Stimulated activated CD4-positive, alpha-beta T cell treated with anti-CD3 and anti-CD28 coated beads, TNF-alpha, amount 100 ng/mL, for 48 hours (primary cell): Measurements from ENCODE around the gene DMPK.

Experiments used
- DNase-seq, 3 donors: peaks; one replicate each; pipeline ENCODE4 v3.0.0-alpha.2; 2020; ENCODE audit warnings: low read depth in 3 of 3

The DMPK gene

DNA sequence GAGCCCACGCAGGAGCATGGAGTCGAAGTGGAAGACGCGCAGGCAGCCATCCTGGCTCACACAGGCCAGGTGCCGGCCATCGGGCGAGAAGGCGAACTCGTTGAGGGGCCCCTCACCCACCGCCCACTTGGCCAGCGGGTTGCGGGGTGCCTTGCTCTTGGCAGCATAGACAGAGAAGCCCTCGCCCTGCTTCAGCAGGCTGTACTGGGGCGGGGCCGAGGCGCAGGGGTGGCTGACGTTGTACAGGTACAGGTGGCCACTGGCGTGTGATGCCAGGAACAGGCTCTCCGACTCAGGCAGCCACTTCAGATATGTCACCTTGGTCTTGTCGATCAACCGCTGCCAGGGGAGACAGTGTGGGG, 4.2 kb upstream of the DMPK start:
- DNase-seq: no peak

- no peak for DNase-seq
Observed at GRCh38 chr19:45785781-45786532, 3.7 kb upstream of the DMPK start.

DNA sequence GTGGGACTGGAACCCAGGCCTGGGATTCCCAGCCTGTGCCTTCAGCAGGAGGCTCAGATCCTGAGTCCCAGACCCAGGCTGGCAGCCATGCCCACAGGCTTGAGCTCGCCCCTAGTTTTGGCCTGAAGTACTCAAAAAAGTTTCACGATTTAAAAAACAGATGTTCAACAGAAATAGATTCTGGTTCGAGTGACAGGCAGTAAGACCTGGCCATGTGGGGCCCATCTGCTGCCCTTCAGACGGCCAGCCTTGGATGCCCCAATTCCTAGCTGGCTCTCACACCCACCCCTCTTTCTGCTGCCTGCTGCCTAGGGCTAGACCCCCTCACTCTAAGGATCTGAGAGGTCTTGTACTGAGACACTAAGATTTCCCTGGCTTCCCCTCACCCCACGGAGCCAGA, 2.8 kb upstream of the DMPK start:
- no peak for DNase-seq

GRCh38 chr19:45784096-45784495, 1.8 kb upstream of the DMPK start:
- no peak for DNase-seq

GRCh38 chr19:45782820-45783785, 813 bp upstream of the DMPK start:
- DNase-seq: no peak

- DNase-seq: no peak
Observed at GRCh38 chr19:45781214-45782161, 802 bp downstream of the DMPK start.

DNA sequence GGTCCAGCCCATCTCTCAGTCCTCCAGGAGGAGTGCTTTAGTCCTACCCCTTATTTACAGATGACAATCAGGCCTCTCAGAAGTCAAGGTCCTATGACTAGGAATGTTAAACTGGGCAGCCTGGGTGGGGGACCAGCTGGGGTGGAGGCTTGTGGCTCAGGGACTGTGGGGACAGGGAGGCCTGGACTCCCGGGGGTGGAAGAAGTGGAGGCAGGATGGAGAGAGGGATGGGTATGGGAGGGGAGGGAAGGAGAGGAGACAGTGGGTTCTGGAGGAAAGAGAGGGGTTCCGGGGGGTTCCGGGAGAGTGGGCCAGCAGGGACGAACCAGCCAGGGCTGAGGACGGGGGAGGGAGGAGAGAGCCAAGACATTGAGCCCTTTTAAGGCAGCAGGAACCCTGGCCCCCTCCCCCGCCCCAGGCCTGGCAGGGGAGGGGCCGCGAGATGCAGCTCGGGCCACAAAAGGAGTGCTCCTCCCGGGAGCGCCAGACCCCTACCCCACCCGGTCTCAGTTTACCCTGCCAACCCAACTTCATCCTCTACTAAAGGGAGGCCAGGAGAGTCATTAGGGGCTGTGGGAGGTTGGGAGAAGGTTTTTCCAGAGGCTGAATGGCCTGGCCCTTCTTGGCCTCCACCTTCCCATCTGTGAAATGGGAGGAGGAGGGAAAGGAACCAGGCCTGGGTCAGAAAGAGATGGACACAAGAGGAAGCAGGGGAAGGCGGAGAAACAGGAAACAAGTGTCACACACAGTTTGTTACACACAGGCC, 1.7 kb downstream of the DMPK start:
- no peak for DNase-seq

DNA sequence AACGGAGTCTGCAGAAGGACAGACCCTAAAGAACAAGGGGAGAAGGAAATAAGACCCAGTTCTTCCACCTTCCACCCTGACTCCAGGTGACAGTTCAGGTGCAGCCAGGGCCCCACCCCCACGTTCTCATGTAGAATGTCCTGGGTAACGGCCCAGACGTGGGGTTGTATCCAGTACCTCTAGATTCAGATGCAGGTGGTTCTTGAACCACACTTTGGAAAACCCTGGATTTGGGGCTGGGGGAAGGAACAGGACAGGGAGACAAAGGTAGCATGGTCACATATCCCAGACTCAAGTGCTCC, 2.2 kb downstream of the DMPK start:
- no peak for DNase-seq

GRCh38 chr19:45779231-45780145, 2.8 kb downstream of the DMPK start:
- DNase-seq: peak; percentile 88 to 97 (median 93)

DNA sequence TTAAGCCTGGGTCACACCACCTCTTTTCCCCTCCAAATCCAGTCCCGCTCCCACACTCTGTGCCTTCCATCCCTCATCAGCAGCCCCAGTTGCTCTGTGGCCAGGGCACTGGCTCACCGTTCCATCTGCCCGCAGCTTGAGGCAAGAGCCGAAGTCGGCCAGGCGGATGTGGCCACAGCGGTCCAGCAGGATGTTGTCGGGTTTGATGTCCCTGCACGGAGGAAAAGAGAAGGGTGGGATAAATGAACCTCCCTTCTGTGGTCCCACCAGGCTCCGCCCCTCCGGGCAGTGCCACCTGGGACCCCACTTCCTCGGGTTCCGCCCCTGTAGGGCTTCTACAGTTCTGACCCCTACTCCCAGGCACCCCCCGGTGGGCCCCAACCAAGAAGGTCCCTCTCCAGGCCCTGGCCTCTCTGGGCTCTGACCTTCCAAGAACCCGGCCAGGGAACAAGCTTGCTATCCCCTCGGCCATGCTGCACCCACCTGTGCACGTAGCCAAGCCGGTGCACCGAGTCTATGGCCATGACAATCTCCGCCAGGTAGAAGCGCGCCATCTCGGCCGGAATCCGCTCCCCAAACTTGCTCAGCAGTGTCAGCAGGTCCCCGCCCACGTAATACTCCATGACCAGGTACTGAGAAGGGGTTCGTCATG, 4.2 kb downstream of the DMPK start:
- no peak for DNase-seq

DNA sequence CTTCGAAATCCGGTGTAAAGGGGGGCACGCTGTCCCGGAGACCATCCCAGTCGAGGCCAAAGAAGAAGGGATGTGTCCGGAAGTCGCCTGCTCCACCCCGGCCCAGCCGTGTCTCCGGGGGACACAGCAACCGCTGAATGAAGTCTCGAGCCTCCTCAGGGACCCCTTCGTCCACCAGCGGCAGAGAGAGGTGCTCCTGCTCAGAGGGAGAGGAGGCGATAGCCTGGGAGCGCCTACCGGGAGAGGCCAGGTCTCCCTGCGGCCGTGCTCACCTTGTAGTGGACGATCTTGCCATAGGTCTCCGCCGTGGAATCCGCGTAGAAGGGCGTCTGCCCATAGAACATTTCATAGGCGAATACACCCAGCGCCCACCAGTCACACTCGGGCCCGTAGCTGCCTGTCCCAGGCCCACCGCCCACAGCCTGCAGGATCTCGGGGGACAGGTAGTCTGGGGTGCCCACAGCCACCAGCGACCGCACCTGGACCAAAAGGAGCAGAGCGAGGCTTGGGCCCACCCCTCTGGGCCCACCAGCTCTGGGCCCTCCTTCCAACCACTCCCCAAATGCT, 4.8 kb downstream of the DMPK start:
- DNase-seq: no peak

DNA sequence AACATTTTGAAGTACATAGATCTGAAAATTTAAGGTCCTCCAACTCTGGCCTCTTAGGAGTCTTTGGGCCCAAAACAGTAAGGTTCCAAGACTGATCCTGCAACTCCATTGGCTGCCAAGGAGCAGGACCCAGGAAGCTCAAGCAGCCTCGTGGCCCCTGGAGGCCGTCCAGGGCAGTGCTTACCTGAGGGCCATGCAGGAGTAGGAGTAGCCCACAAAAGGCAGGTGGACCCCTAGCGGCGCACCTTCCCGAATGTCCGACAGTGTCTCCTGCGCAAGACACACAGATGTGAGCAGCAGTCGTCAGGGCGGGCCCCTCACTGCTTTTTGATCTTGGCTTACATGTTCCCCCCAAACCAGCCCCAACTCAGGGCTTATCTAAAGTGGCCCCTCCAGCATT, 7.5 kb downstream of the DMPK start:
- DNase-seq: no peak

DNA sequence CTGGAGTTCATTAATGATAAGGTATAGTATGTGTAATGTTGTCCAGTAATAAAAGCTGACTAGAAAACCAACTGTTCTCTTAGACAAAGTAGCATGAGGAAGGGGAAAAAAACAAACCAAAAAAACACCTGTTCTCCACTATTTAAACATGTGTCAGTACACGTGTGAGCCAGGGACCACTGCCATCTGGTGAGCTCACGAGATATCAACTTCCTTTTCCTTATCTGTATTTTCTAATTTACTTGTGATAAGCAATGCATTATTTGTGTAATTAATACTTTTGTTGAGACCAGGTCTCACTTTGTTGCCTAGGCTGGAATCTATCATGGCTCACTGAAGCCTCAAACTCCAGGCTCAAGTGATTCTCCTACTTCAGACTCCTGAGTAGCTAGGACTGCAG, 8.9 kb downstream of the DMPK start:
- DNase-seq: no peak

DNA sequence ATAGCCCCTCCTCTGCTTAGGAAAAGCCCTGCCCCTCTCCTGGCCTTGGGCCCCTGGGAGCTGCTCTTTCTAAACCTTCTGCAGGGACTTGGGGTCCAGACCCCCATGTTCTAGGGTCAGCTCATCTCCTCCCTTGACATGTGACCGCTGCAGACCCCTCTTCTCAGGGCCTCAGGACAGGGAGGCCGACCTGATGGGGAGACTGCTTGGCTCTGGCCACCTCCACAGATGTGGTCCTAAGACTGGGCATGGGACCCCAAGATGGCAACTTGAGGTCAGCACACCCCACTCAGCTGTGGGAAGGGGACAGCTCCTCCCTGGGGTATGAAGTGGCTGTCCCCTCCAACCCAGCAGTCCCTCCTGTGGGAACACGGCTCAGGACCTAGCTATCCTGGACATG, 9.4 kb downstream of the DMPK start:
- DNase-seq: no peak

DNA sequence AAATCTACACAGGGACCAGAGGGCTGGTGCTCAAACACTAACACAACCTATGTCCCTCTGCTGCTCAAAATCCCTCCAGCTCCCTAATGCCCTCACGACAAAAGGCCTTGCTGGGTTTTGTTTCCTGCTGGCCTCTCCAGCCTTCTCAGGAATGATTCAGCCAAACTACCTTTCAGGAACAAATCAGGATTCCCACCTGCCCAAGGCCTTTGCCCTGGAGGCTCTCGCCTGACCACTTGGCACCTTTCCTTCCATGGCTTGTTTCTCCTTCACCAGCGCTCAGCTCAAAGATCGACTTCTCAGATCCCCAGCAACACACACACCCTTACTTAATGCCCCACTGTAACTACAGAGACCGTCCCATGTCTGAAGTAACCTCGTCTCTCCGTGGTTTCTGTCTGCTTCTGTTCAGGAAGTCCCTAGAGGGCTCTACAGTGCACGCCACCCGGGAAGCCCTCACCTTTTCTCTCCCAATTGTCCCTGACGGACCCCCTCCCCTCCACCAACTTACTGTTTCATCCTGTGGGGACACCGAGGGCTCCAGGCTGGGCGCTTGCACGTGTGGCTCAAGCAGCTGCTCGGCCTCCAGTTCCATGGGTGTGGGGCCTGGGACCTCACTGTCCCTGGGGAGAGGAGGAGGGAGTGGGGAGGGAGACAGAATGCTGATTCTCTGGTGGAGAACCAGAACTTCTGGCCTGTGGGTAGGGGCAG, 10.0 kb downstream of the DMPK start:
- DNase-seq: no peak

GRCh38 chr19:45771311-45771933, 10.9 kb downstream of the DMPK start:
- DNase-seq: no peak

DNA sequence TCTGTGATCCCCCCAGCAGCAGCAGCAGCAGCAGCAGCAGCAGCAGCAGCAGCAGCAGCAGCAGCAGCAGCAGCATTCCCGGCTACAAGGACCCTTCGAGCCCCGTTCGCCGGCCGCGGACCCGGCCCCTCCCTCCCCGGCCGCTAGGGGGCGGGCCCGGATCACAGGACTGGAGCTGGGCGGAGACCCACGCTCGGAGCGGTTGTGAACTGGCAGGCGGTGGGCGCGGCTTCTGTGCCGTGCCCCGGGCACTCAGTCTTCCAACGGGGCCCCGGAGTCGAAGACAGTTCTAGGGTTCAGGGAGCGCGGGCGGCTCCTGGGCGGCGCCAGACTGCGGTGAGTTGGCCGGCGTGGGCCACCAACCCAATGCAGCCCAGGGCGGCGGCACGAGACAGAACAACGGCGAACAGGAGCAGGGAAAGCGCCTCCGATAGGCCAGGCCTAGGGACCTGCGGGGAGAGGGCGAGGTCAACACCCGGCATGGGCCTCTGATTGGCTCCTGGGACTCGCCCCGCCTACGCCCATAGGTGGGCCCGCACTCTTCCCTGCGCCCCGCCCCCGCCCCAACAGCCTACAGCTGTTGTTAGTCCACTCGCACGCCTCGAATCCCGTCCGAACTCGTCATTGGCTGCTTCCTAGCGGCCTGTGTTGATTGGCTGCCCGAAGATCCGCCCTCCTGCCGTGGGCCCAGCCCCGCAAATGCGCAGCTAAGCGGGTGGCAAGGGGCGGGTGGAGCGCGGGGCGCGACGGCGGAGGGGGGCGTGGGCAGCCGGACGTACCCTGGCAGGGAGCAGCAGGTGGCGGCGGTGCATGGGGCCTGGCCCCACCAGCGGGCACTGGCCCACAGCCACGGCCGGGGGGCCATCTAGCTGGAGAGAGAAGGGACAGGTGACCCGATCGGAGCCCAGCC, 11.8 kb downstream of the DMPK start:
- peak; percentile 79 to 89 (median 84) for DNase-seq
